ENCODE measurements around the gene ALX4.

GRCh38 chr11:44281151-44281550 lies 28.8 kb downstream of the ALX4 start:
- TF ChIP-seq CTCF (IDR thresholded peaks at IDR 0.05) (no peak), POLR2A (IDR thresholded peaks at IDR 0.05) (no peak)

All from uterus (tissue), 2 donors.